ENCODE results near the gene MRC2. TPM values are rescaled to one million over a fixed set of nuclear protein-coding genes. Genes with fewer than 3 reads are reported as not detected.

MRC2 gene
- total and polyA plus RNA-seq, 2 experiments from 2014 or later = 104 to 121 TPM

DNA sequence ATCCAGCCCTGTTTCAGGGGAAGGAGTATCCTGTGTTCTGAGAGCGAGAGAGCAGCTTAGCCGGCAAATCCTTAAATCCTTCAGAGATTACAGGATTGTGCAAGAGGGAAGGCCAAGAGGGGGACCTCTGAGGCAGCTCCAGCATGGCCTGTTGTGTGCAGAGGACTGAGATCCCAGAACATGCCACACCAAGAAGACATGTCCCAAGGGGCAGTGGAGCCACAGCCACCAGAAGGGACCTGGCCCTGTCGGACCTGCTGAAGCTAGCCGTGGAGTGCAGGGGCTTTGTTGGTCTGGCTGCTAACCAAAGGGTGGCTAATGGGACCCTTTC, 1.6 kb upstream of the MRC2 start:
- DNase-seq (ENCODE audit: low spot score) = peak; percentile 59
- no peaks in the 10 kb centered on the region for H3K9me3 ChIP-seq (ENCODE audit: low read depth)
- H3K27ac ChIP-seq = peak overlapping the region; percentile 96
- no peaks in the 10 kb centered on the region for H3K9me2 ChIP-seq (replicated peaks; ENCODE audit: insufficient read depth)
- H3K27me3 ChIP-seq = peaks cover 29% of the 10 kb centered on the region
- no peak for TF ChIP-seq EZH2 (IDR thresholded peaks at IDR 0.05; ENCODE audit: borderline replicate concordance)
- TF ChIP-seq, protein P1, sequence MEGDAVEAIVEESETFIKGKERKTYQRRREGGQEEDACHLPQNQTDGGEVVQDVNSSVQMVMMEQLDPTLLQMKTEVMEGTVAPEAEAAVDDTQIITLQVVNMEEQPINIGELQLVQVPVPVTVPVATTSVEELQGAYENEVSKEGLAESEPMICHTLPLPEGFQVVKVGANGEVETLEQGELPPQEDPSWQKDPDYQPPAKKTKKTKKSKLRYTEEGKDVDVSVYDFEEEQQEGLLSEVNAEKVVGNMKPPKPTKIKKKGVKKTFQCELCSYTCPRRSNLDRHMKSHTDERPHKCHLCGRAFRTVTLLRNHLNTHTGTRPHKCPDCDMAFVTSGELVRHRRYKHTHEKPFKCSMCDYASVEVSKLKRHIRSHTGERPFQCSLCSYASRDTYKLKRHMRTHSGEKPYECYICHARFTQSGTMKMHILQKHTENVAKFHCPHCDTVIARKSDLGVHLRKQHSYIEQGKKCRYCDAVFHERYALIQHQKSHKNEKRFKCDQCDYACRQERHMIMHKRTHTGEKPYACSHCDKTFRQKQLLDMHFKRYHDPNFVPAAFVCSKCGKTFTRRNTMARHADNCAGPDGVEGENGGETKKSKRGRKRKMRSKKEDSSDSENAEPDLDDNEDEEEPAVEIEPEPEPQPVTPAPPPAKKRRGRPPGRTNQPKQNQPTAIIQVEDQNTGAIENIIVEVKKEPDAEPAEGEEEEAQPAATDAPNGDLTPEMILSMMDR (IDR thresholded peaks at IDR 0.05; ENCODE audit: poor library complexity) = no peak
- no peak for TF ChIP-seq EZH2phosphoT487 (IDR thresholded peaks at IDR 0.05; ENCODE audit: low read depth, severe bottlenecking, unreplicated experiment)
- peaks cover 16% of the 10 kb centered on the region for H3K4me1 ChIP-seq (ENCODE audit: insufficient read depth)
- H4K20me1 ChIP-seq (ENCODE audit: insufficient read depth, poor library complexity, severe bottlenecking) = peaks cover 8% of the 10 kb centered on the region
- peaks cover 16% of the 10 kb centered on the region for H3K79me2 ChIP-seq
- WGBS (ENCODE audit: low lambda C conversion rate, missing lambda C conversion rate) = 37% methylated on average over 4 of the region's 4 CpGs
- no peaks in the 10 kb centered on the region for H3K36me3 ChIP-seq (replicated peaks; ENCODE audit: insufficient read depth, low read depth)
- H3K4me2 ChIP-seq = peak overlapping the region; percentile 94
- H3K4me3 ChIP-seq = no peak overlapping the region
- no peak overlapping the region for H2AFZ ChIP-seq

- peak overlapping the region; percentile 96 for H3K27ac ChIP-seq
- peak overlapping the region; percentile 60 for H2AFZ ChIP-seq
- H3K9me2 ChIP-seq (replicated peaks; ENCODE audit: insufficient read depth) = no peaks in the 10 kb centered on the region
- H3K27me3 ChIP-seq = peaks cover 29% of the 10 kb centered on the region
- H3K36me3 ChIP-seq (replicated peaks; ENCODE audit: insufficient read depth, low read depth) = no peaks in the 10 kb centered on the region
- peaks cover 8% of the 10 kb centered on the region for H4K20me1 ChIP-seq (ENCODE audit: insufficient read depth, poor library complexity, severe bottlenecking)
- H3K4me2 ChIP-seq = peak overlapping the region; percentile 94
- H3K79me2 ChIP-seq = peaks cover 25% of the 10 kb centered on the region
- H3K4me3 ChIP-seq = peak overlapping the region; percentile 63
- H3K9me3 ChIP-seq (ENCODE audit: low read depth) = no peaks in the 10 kb centered on the region
- 9% methylated on average over 21 of the region's 21 CpGs for WGBS (ENCODE audit: low lambda C conversion rate, missing lambda C conversion rate)
- peaks cover 16% of the 10 kb centered on the region for H3K4me1 ChIP-seq (ENCODE audit: insufficient read depth)
- TF ChIP-seq EZH2phosphoT487 (IDR thresholded peaks at IDR 0.05; ENCODE audit: low read depth, severe bottlenecking, unreplicated experiment) (no peak), EZH2 (IDR thresholded peaks at IDR 0.05; ENCODE audit: borderline replicate concordance) (no peak)
- TF ChIP-seq, protein P1 (IDR thresholded peaks at IDR 0.05; ENCODE audit: poor library complexity) = no peak
- DNase-seq (ENCODE audit: low spot score) = peak; percentile 68
These were observed 701 bp upstream of the MRC2 start for GRCh38 chr17:62626719-62627218.

DNA sequence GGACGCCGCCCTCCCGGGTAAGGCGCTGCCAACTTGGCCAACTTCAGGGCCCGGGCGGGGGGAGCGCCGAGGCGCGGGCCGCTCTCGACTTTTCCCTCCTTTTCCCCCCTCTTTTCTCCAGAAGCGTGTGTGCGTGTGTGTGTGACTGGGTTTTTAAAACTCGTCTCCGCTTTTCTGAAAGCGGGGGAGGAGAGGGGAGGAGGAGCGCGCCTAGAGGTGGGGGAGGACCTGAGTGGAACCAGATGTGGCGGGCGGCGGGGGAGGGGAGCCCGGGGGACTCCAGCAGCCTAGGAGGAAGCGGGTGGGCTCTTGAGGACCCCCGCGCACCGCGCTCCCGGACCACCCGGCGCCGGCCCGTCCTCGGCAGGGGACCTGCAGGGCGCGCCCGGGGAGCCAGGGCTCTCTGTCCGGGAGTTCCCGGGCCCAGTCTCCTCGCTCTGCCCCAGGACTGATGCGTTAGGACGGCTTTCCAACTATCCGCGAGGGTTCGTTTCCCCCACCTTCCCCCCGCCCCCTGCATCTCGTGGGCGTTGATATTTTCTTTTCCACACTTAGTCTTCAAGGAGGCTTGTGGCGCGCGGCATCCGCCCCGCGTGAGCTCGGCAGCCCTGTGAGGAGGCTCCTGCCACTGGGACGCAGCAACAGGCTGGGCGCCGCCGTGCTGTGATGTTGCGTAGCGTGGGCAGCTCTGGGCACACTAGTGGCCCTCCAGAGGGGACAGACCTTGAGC, 599 bp downstream of the MRC2 start:
- peak; percentile 70 for DNase-seq (ENCODE audit: low spot score)
- H3K27me3 ChIP-seq = peaks cover 29% of the 10 kb centered on the region
- no peaks in the 10 kb centered on the region for H3K36me3 ChIP-seq (replicated peaks; ENCODE audit: insufficient read depth, low read depth)
- WGBS (ENCODE audit: low lambda C conversion rate, missing lambda C conversion rate) = 3% methylated on average over 38 of the region's 61 CpGs
- H3K4me2 ChIP-seq = peak overlapping the region; percentile 94
- H3K27ac ChIP-seq = peak overlapping the region; percentile 96
- H3K4me1 ChIP-seq (ENCODE audit: insufficient read depth) = peaks cover 16% of the 10 kb centered on the region
- H3K4me3 ChIP-seq = peak overlapping the region; percentile 63
- H3K9me2 ChIP-seq (replicated peaks; ENCODE audit: insufficient read depth) = no peaks in the 10 kb centered on the region
- peaks cover 38% of the 10 kb centered on the region for H3K79me2 ChIP-seq
- peaks cover 8% of the 10 kb centered on the region for H4K20me1 ChIP-seq (ENCODE audit: insufficient read depth, poor library complexity, severe bottlenecking)
- peak overlapping the region; percentile 60 for H2AFZ ChIP-seq
- no peaks in the 10 kb centered on the region for H3K9me3 ChIP-seq (ENCODE audit: low read depth)
- peak; percentile 57 for TF ChIP-seq EZH2 (IDR thresholded peaks at IDR 0.05; ENCODE audit: borderline replicate concordance)
- TF ChIP-seq EZH2phosphoT487 (IDR thresholded peaks at IDR 0.05; ENCODE audit: low read depth, severe bottlenecking, unreplicated experiment) = no peak

DNA sequence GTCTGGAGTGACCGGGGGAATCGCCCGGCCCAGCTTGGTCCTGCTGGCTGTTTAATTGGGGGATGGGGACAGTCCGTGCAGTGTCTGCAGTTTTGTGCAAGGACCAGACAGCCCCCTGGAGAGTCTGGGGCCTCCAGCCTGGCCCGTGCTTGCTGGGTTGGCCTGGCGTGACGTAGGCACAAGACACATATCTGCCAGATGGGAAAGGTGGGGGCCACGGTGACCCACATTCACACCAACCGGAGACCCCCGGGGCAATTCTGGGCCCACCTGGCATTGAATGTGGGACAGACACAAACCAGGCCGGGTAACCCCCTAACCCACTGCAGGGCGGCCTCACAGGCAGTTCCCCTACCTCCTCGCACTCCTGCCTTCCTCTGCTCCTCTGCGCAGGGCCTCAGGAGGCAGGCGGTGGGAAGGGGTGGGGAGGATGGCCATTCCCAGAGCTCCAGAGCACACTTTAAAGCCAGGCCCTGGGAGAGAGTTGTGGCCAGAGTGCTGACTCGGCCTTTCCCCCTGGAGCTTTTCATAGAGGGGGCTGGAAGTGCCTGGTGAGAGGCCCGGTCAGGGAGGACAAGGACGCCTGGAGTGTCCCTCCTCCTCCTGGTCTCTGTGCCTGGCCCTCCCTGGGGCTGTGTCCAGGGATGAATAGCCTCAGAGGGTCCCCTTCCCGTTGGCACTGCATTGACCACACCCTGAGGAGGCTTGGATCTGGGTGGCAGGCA, 1.5 kb downstream of the MRC2 start:
- H3K4me2 ChIP-seq = peak overlapping the region; percentile 94
- peak; percentile 55 for DNase-seq (ENCODE audit: low spot score)
- WGBS (ENCODE audit: low lambda C conversion rate, missing lambda C conversion rate) = 25% methylated on average over 16 of the region's 19 CpGs

More for the DNA sequence above, 1.5 kb downstream of the MRC2 start:
- peaks cover 8% of the 10 kb centered on the region for H4K20me1 ChIP-seq (ENCODE audit: insufficient read depth, poor library complexity, severe bottlenecking)
- H3K36me3 ChIP-seq (replicated peaks; ENCODE audit: insufficient read depth, low read depth) = no peaks in the 10 kb centered on the region
- peaks cover 38% of the 10 kb centered on the region for H3K79me2 ChIP-seq
- H3K27me3 ChIP-seq = peaks cover 29% of the 10 kb centered on the region
- H3K4me3 ChIP-seq = peak overlapping the region; percentile 63
- H3K4me1 ChIP-seq (ENCODE audit: insufficient read depth) = peaks cover 16% of the 10 kb centered on the region
- peak overlapping the region; percentile 96 for H3K27ac ChIP-seq
- TF ChIP-seq, protein P1 (IDR thresholded peaks at IDR 0.05; ENCODE audit: poor library complexity) = no peak
- TF ChIP-seq EZH2phosphoT487 (IDR thresholded peaks at IDR 0.05; ENCODE audit: low read depth, severe bottlenecking, unreplicated experiment) = no peak
- no peak for TF ChIP-seq EZH2 (IDR thresholded peaks at IDR 0.05; ENCODE audit: borderline replicate concordance)
- no peaks in the 10 kb centered on the region for H3K9me3 ChIP-seq (ENCODE audit: low read depth)
- no peaks in the 10 kb centered on the region for H3K9me2 ChIP-seq (replicated peaks; ENCODE audit: insufficient read depth)
- H2AFZ ChIP-seq = no peak overlapping the region

Measured in hepatocyte (in vitro differentiated cells).